HepG2 (cell line): ENCODE data around the gene ARHGEF11. TPM values are rescaled to one million over a fixed set of nuclear protein-coding genes. Genes with fewer than 3 reads are reported as not detected.

Experiments used
- ATAC-seq: fragments of 200-7000 bp; cut with Tn5 transposase; 3 replicates; pipeline ENCODE4 v1.9.1; 2020; ENCODE audit warnings: mild to moderate bottlenecking, moderate library complexity
- BruUV-seq: library from RNA; stranded (reverse); fragments of 400-500 nt; replicated peaks from 2 replicates; lab custom pipeline; 2021; lab: Mats Ljungman, UMichigan
- CTCF ChIA-PET: fragments of 300-600 bp; formaldehyde crosslinking; extraction: SDS; loops from one replicate; lab custom pipeline; 2021; ENCODE audit warnings: low total read pairs, inconsistent platforms, low intra/inter-chr PET ratio; lab: Yijun Ruan, JAX
- POLR2A ChIA-PET: fragments of 350-600 bp; sonication (Branson Sonifier 250); formaldehyde crosslinking; loops from one replicate; lab custom pipeline; 2020; ENCODE audit warnings: antibody characterized with exemption, inconsistent platforms; lab: Yijun Ruan, JAX
- DNase-seq: peaks from one replicate; pipeline ENCODE4 v3.0.0-alpha.2; 2015; ENCODE audit warnings: low spot score
- FAIRE-seq: peaks from 3 replicates; lab custom pipeline; 2011; peaks lifted over from hg19 to GRCh38; lab: Jason Lieb, UNC
- H2AFZ ChIP-seq: one replicate; pipeline ENCODE4 v1.6.1; 2011; ENCODE audit warnings: low read length, inconsistent platforms
- H3K27ac ChIP-seq: fragments of 300-600 bp; 3 replicates; pipeline ENCODE4 v1.8.0; 2011; ENCODE audit warnings: mixed run types, mild to moderate bottlenecking, mixed read lengths, low read length, inconsistent platforms; ENCODE audit not compliant: insufficient read depth; ENCODE audit errors: extremely low read length
- H3K27me3 ChIP-seq, 2 experiments: fragments of 200-600 bp in 1 of 2; 2 replicates in 1 of 2; 3 replicates in 1 of 2; pipeline versions ENCODE4 v1.6.0 to v1.8.0; 2011; ENCODE audit warnings: low read length in 2 of 2, mild to moderate bottlenecking in 2 of 2, moderate library complexity in 2 of 2, inconsistent platforms in 1 of 2; ENCODE audit not compliant: insufficient read depth in 2 of 2, control insufficient read depth in 1 of 2
- H3K36me3 ChIP-seq, 2 experiments: fragments of 200-600 bp in 1 of 2; replicated peaks in 1 of 2; 2 replicates in 1 of 2; 3 replicates in 1 of 2; pipeline versions ENCODE4 v1.5.1 to v1.8.0; 2011; ENCODE audit warnings: low read length in 2 of 2, inconsistent platforms in 1 of 2; ENCODE audit not compliant: insufficient read depth in 2 of 2, control insufficient read depth in 1 of 2
- H3K4me1 ChIP-seq: 2 replicates; pipeline ENCODE4 v1.5.1; 2012; ENCODE audit warnings: low read length, inconsistent platforms; ENCODE audit not compliant: insufficient read depth
- H3K4me2 ChIP-seq: 2 replicates; pipeline ENCODE4 v1.6.0; 2011; ENCODE audit warnings: low read depth, low read length, inconsistent platforms
- H3K4me3 ChIP-seq, 3 experiments: fragments of 200-600 bp in 1 of 3; sonication (generic), shearing (Covaris generic) in 1 of 3; replicated peaks in 1 of 3; 2 replicates each; pipeline ENCODE4 v1.5.1; 2011 to 2016; ENCODE audit warnings: low read length in 3 of 3, inconsistent platforms in 2 of 3, low read depth in 2 of 3, mild to moderate bottlenecking in 2 of 3, control low read depth in 1 of 3, mixed read lengths in 1 of 3; ENCODE audit not compliant: insufficient read depth in 1 of 3
- H3K79me2 ChIP-seq: one replicate; pipeline ENCODE4 v1.6.1; 2011; ENCODE audit warnings: low read length, inconsistent platforms; ENCODE audit not compliant: insufficient read depth
- H3K9ac ChIP-seq: 2 replicates; pipeline ENCODE4 v1.6.0; 2011; ENCODE audit warnings: mild to moderate bottlenecking, low read depth, low read length, inconsistent platforms; ENCODE audit not compliant: insufficient read depth
- H3K9me3 ChIP-seq: 2 replicates; pipeline ENCODE4 v1.5.1; 2012; ENCODE audit warnings: mild to moderate bottlenecking, low read length
- H4K20me1 ChIP-seq: 2 replicates; pipeline ENCODE4 v1.6.0; 2011; ENCODE audit warnings: inconsistent platforms, mild to moderate bottlenecking, low read length, moderate library complexity; ENCODE audit not compliant: insufficient read depth
- CEBPB ChIP-seq: IDR thresholded peaks from 2 replicates; pipeline ENCODE4 v1.6.1; 2011; ENCODE audit warnings: low read depth, low read length, improper control_type of control experiment, borderline replicate concordance
- SNAPC4 ChIP-seq: sonication (generic); formaldehyde crosslinking; IDR thresholded peaks from 2 replicates; pipeline ENCODE4 v1.4.0; 2020; ENCODE audit warnings: mild to moderate bottlenecking, missing genetic modification reagents
- SP140L ChIP-seq: sonication (generic); formaldehyde crosslinking; IDR thresholded peaks from 2 replicates; pipeline ENCODE4 v1.4.0; 2020; ENCODE audit warnings: missing genetic modification reagents, borderline replicate concordance
- ZKSCAN5 ChIP-seq: sonication (generic); formaldehyde crosslinking; IDR thresholded peaks from 2 replicates; pipeline ENCODE4 v1.5.1; 2020; ENCODE audit warnings: mild to moderate bottlenecking, missing genetic modification reagents
- ZNF441 ChIP-seq: sonication (generic); formaldehyde crosslinking; IDR thresholded peaks from 2 replicates; pipeline ENCODE4 v1.7.0; 2021; ENCODE audit warnings: missing genetic modification reagents, borderline replicate concordance
- WGBS: methylation state at CpG from one replicate; pipeline ENCODE4 v1.1.6; 2017; ENCODE audit warnings: low lambda C conversion rate; 5-methylcytosine and 5-hydroxymethylcytosine counted together
- in situ Hi-C: cut with HindIII; loops from 2 replicates; pipeline ENCODE4 v1.10.0; 2017; ENCODE audit warnings: low pct_unique_long_range_greater_than_20kb; ENCODE audit not compliant: extremely low pct_ligation_motif_present
- intact Hi-C: fragments of 100-400 bp; cut with micrococcal nuclease; formaldehyde crosslinking; loops from one replicate; pipeline ENCODE4 v1.10.0; 2022; ENCODE audit not compliant: unreplicated experiment
- polyA plus RNA-seq, 8 experiments: library from polyadenylated mRNA; depleted of rRNA in 3 of 8; stranded (reverse) in 7 of 8; unstranded in 1 of 8; fragments of >200 nt; fragmentation: Illumina TruSeq in 4 of 8; extraction: Trizol in 4 of 8; gene quantifications; 2 replicates each; pipeline versions ENCODE4 v1.2.1 to v1.2.3, GENCODE V29; 2011 to 2016; ENCODE audit warnings: low read depth in 4 of 8, missing spikeins in 1 of 8, mixed read lengths in 1 of 8; ENCODE audit not compliant: insufficient read depth in 1 of 8
- total RNA-seq, 5 experiments: library from RNA; depleted of rRNA; stranded (reverse); fragments of >200 nt; fragmentation: Illumina TruSeq; extraction: Trizol; gene quantifications; 2 replicates each; pipeline ENCODE4 v1.2.3, GENCODE V29; 2016; ENCODE audit warnings: low read depth in 1 of 5

ARHGEF11 gene
- total and polyA plus RNA-seq, 2 of the 13 experiments (the other 11 are each of a cell fraction or from before 2014, with no cell fraction given): 16.5 to 21.2 TPM

- Histone ChIP-seq H3K27me3 (peaks cover 0 to 2% of the 10 kb centered on the region in 2 experiments; a peak in 2 of 5 replicates), H3K79me2 (no peaks in the 10 kb centered on the region), H3K4me3 (no peak overlapping the region), H3K36me3 (no peaks in the 10 kb centered on the region), H4K20me1 (no peaks in the 10 kb centered on the region), H3K9me3 (no peaks in the 10 kb centered on the region), H3K9ac (no peak overlapping the region), H3K27ac (no peak overlapping the region), H3K4me2 (no peak overlapping the region), H2AFZ (no peak overlapping the region), H3K4me1 (peaks cover 17% of the 10 kb centered on the region)
- in situ Hi-C loops (no loop called here), intact Hi-C loops (no loop called here)
- CTCF ChIA-PET: no interaction called here
- TF ChIP-seq ZKSCAN5 (CRISPR knock-in tag): no peak
- no peak for TF ChIP-seq SP140L (CRISPR knock-in tag)
- TF ChIP-seq SNAPC4 (CRISPR knock-in tag): no peak
- no peak for TF ChIP-seq ZNF441 (CRISPR knock-in tag)
- TF ChIP-seq CEBPB: 0 out of 2 replicates have a peak, but pooled peaks have one; percentile 22
- no peak for FAIRE-seq
- 4% methylated on average over 5 of the region's 5 CpGs for WGBS
- DNase-seq: no peak
- ATAC-seq: no peak
- BruUV-seq: no TSS peak
- POLR2A ChIA-PET: no interaction called here
Measured at GRCh38 chr1:157085421-157085820, 39.9 kb upstream of the ARHGEF11 start.
